HG02885 (cell line): Measurements from ENCODE around the gene FDXACB1.

Source experiments
- ATAC-seq: cut with Tn5 transposase; IDR thresholded peaks from one replicate; pipeline ENCODE4 v1.9.1; 2021; ENCODE audit warnings: mild to moderate bottlenecking; ENCODE audit not compliant: unreplicated experiment, poor library complexity

Gene FDXACB1

GRCh38 chr11:111878849-111879636 lies at the start of gene FDXACB1, which contains the start of gene CFAP68:
Gene FDXACB1 (minus strand): TSS chr11:111879165. CDS start chr11:111879132, 33 bp downstream.
Gene CFAP68 (plus strand): TSS chr11:111879541. CDS start chr11:111879561, 20 bp downstream.
- ATAC-seq = peak; percentile 92

DNA sequence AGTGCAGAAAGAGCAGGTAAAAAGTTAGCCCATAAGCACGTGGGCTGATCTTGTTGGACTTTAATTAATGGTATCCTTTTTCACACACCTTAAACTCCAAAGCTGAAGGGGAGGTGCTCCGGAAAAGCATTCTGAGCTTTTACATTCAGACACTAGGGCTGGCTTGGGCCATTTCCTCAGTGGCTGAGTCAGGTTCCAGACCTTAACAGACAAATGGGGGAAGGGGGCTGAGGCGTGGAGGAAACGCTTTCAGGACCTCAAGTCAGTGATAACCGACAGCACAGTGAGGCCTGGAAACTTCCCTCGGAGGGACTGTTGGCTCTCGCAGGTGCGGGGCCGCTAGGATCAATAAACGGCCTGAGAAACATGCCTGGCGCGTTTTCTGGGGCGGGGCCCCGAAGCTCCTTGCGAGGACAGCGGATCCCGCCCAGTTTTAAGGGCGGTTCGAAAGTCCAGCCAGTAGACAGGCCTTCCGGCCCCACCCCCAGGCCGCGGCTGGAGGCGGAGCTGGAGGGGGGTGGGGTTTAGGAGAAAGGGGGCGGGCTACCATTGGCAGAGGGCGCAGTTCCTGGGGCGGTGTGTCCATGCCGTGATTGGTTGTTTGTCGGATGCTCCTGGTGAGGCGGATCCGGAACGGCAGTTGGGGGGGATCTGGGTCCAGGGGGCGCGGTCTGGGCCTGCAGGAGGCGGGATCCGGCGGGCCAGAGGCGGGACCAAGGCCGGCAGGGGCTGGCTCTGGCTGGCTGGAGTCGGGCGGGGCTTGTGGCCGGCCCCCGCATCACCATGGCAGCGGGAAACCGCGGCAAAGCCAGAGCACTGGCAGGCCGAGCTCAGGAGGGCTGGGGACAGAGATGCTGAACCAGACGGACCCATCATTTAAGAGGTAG lies 47.8 kb upstream of the FDXACB1 start:
- peak; percentile 93 for ATAC-seq

GRCh38 chr11:111925953-111926352 lies 47.0 kb upstream of the FDXACB1 start:
- no peak for ATAC-seq

DNA sequence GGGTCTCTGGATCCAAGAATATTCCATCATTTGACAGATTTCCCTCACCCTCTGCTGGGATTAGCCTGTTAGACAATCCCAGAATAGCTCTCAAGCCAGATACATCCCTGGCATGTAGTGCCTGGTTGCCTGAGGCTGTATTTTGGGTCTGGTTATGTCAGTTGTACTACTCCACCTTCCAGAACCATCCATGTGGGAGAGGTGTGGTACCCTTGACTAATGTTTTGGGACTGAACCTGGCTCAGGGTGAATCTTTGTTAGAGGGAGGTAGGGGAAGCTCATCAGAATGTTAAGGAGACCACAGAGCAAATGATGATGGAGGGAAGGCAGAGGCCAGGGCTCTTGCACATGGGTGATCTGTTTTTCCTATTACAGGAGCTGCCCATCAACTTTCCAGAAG lies 45.0 kb upstream of the FDXACB1 start:
- ATAC-seq = no peak

DNA sequence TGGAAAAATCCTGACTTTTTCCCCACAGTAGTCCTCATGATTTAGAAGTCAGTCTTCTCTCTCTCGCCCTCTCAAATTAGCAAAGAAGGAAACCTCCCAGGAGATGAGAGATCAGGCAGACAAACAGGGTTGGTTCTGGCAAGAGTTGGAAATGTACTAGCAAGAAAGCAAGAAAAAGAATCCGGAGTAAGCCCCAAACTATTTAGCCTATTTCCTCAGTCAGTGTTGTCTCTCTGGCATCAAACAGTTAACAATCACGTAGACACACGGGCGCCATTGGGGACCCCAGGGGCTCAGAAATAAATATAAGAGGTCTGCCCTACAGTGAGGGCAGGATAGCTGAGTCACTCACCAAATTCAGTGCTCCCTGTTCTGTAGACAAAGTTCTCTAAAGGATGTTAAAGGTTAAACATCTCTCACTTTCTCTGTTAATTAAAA lies 44.4 kb upstream of the FDXACB1 start:
- no peak for ATAC-seq

DNA sequence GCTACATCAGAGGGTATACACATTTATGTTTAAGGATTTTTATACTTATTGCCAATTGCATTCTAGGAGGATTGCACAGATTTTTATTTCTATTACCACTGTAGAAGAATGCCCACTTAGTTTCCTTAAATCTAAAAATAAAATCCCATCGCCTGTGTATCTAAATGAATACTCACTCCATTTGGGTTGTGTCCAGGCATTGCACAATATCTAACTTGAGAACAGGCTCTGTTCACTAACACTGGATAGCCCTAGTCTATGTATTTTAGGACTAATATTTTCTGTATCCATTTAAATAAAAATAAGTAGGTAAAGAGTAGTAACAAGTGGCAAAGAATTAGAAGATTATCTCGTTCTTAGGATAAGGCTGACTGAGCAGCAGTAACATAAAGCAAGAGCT lies 43.8 kb upstream of the FDXACB1 start:
- ATAC-seq = no peak

- ATAC-seq = no peak
Measured at GRCh38 chr11:111921541-111922230, 42.7 kb upstream of the FDXACB1 start.

GRCh38 chr11:111920908-111921307 lies 41.9 kb upstream of the FDXACB1 start:
- ATAC-seq = no peak

GRCh38 chr11:111918390-111919256 lies 39.7 kb upstream of the FDXACB1 start, which contains the start of gene C11orf52:
Gene C11orf52 (plus strand): TSS chr11:111918913. CDS start chr11:111918973, 60 bp downstream.
- ATAC-seq = no peak

DNA sequence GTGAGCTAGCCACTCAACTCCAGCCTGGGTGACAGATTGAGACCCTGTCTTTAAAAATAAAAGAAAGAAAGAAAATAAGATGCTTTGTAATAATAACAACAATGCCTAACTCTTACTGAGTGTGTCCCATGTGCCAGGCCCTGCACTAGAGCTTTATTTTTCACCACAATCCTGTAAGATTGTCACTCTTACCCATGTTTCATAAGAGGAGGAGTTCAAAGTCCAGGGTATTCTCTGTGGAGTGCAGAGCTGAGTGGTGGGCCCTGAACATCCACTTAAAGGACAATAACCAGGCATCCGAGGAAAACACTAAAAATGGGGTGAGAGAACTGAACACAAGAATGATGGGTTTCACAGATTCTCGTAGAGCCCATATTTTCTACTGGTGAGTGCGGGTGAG lies 38.8 kb upstream of the FDXACB1 start:
- no peak for ATAC-seq

GRCh38 chr11:111917312-111917711 lies 38.3 kb upstream of the FDXACB1 start:
- no peak for ATAC-seq

GRCh38 chr11:111916768-111917167 lies 37.8 kb upstream of the FDXACB1 start:
- ATAC-seq = no peak

DNA sequence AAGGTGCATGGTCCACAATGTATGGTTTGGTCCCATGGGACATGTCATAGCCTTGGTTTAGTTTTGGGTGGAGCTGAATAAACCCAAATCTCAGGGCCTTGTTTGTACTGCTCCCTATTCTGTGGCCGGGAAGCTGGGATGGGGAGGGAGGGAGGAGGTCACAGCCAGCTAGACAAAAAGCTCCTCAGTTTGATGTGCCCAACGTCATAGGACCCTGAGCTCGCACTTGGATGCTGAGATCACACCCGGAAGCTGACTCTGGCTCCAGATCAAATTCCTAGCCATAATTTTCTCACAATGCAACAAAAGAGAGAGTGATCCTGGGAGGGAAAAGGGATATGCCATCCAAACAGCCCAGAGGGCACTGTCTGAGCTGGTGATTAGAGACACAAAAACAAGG lies 35.0 kb upstream of the FDXACB1 start:
- ATAC-seq = no peak

GRCh38 chr11:111913031-111913861 lies 34.3 kb upstream of the FDXACB1 start:
- no peak for ATAC-seq

DNA sequence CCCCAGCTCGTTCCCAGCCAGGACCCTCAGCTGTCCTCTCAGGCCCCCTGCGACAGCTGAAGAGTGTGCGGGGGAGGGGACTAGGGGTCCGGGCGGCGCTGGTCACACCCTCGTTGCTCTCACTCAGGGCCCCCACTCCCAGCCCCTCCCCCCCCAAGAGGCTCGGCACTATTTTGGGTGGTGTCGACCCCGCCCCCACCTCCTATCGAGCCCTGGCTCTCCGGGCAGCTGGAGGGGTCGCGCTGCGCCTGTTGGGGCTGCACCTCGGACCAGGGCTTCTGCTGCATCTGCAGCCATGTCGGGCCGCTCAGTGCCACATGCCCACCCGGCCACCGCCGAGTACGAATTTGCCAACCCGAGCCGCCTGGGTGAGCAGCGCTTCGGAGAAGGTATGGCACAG lies 33.6 kb upstream of the FDXACB1 start, which contains the start of gene HSPB2:
TSS of gene HSPB2 (plus strand) at position 200 of the 400 bp plus-strand sequence. CDS start at position 296, 96 bp downstream.
- ATAC-seq = no peak

DNA sequence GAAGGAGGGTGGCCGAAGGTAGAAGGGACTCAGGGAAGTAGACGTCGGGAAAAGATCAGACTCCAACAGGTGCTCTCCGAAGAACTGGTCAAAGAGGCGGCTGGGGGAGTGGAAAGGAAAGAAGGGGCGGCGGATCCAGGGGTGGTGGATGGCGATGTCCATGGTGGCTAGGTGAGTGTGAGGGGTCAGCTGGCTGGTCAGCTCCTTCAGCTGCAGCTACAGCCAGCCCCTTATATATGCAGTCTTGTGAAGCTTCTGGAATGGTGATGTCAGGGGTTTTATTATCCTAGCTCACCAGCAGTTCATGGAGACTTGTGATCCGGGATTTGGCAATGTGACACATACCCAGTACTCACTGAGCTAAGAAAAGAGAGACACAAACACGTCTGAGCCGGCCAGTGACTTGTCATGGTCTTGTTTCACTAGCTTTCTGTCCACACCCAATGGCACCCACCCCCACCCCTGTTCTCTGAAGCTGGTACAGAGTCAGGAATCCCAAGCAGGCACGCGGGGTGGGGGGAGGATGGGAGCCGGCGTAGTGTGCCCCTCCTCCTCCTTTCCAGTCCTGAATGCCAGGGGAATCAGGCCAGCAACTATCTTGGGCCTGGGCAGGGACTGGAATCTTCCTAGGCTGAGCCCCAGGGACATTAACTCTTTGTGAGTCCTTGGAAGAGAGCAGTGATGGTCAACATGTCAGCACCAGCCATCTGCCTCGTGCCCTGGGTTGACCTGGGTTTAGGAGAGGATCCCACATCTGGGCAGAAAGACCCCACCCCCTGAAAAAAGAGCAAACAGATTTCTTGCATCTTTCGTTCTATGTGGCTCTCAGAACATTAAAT lies 32.8 kb upstream of the FDXACB1 start, which contains the start of gene CRYAB:
TSS of gene CRYAB (minus strand) at position 208 of the 839 bp plus-strand sequence. CDS start at position 162, 46 bp downstream.
- ATAC-seq = no peak
